Mesenchymal stem cell (in vitro differentiated cells and primary cell): ENCODE data around the gene BCL3.

Experiments used
- DNase-seq: peaks from one replicate; pipeline ENCODE4 v3.0.0-alpha.2; 2013
- H2AFZ ChIP-seq: one replicate; pipeline ENCODE4 v1.6.1; 2013; ENCODE audit warnings: low read depth, mild to moderate bottlenecking, control low read depth, inconsistent platforms, low read length, moderate library complexity
- H2AK5ac ChIP-seq: 2 replicates; pipeline ENCODE4 v1.6.1; 2013; ENCODE audit warnings: low read length, moderate library complexity, mild to moderate bottlenecking, inconsistent platforms; ENCODE audit not compliant: severe bottlenecking
- H2BK120ac ChIP-seq: one replicate; pipeline ENCODE4 v1.6.1; 2013; ENCODE audit warnings: low read depth, mild to moderate bottlenecking, inconsistent platforms, low read length, moderate library complexity
- H2BK12ac ChIP-seq, 2 experiments: one replicate each; pipeline ENCODE4 v1.6.1; 2013; ENCODE audit warnings: inconsistent platforms in 2 of 2, low read length in 2 of 2, mild to moderate bottlenecking in 2 of 2, moderate library complexity in 2 of 2, control low read depth in 1 of 2
- H2BK15ac ChIP-seq: one replicate; pipeline ENCODE4 v1.6.1; 2013; ENCODE audit warnings: mild to moderate bottlenecking, low read depth, inconsistent platforms; ENCODE audit not compliant: poor library complexity, severe bottlenecking
- H2BK5ac ChIP-seq: 2 replicates; pipeline ENCODE4 v1.6.1; 2013; ENCODE audit warnings: low read depth, mild to moderate bottlenecking, low read length, control low read depth, inconsistent platforms; ENCODE audit not compliant: poor library complexity, severe bottlenecking
- H3K14ac ChIP-seq, 2 experiments: one replicate each; pipeline ENCODE4 v1.6.1; 2013; ENCODE audit warnings: inconsistent platforms in 2 of 2, low read length in 2 of 2, control low read depth in 1 of 2, mild to moderate bottlenecking in 1 of 2, moderate library complexity in 1 of 2
- H3K18ac ChIP-seq, 2 experiments: one replicate each; pipeline ENCODE4 v1.6.1; 2013; ENCODE audit warnings: inconsistent platforms in 2 of 2, low read length in 2 of 2, control low read depth in 1 of 2, low read depth in 1 of 2, mild to moderate bottlenecking in 1 of 2
- H3K23ac ChIP-seq, 2 experiments: one replicate each; pipeline ENCODE4 v1.6.1; 2013; ENCODE audit warnings: inconsistent platforms in 2 of 2, low read length in 2 of 2, mild to moderate bottlenecking in 2 of 2, moderate library complexity in 2 of 2, control low read depth in 1 of 2
- H3K27ac ChIP-seq: 2 replicates; pipeline ENCODE4 v1.5.1; 2013; ENCODE audit warnings: mild to moderate bottlenecking, moderate library complexity, low read length, control low read depth, inconsistent platforms; ENCODE audit not compliant: poor library complexity, severe bottlenecking
- H3K27me3 ChIP-seq, 2 experiments: 2 replicates each; pipeline versions ENCODE4 v1.6.1 to v1.7.0; 2013; ENCODE audit warnings: low read length in 2 of 2, mild to moderate bottlenecking in 2 of 2, moderate library complexity in 2 of 2, control low read depth in 1 of 2, inconsistent platforms in 1 of 2; ENCODE audit not compliant: control insufficient read depth in 1 of 2, insufficient read depth in 1 of 2
- H3K36me3 ChIP-seq, 2 experiments: 2 replicates each; pipeline versions ENCODE4 v1.6.1 to v1.7.0; 2013; ENCODE audit warnings: low read length in 2 of 2, control low read depth in 1 of 2, inconsistent platforms in 1 of 2, low read depth in 1 of 2, mild to moderate bottlenecking in 1 of 2; ENCODE audit not compliant: insufficient read depth in 2 of 2, control insufficient read depth in 1 of 2
- H3K4ac ChIP-seq, 2 experiments: one replicate each; pipeline ENCODE4 v1.6.1; 2013; ENCODE audit warnings: inconsistent platforms in 2 of 2, low read length in 2 of 2, mild to moderate bottlenecking in 2 of 2, moderate library complexity in 2 of 2, control low read depth in 1 of 2, low read depth in 1 of 2
- H3K4me1 ChIP-seq: 2 replicates; pipeline ENCODE4 v1.6.1; 2013; ENCODE audit warnings: low read depth, low read length, control low read depth; ENCODE audit not compliant: control insufficient read depth, insufficient read depth
- H3K4me2 ChIP-seq: 2 replicates; pipeline ENCODE4 v1.6.1; 2013; ENCODE audit warnings: low read length, mild to moderate bottlenecking, inconsistent platforms; ENCODE audit not compliant: poor library complexity, severe bottlenecking
- H3K4me3 ChIP-seq, 2 experiments: 2 replicates each; pipeline versions ENCODE4 v1.5.1 to v1.7.0; 2013; ENCODE audit warnings: low read length in 2 of 2, mild to moderate bottlenecking in 2 of 2, control low read depth in 1 of 2, low read depth in 1 of 2; ENCODE audit not compliant: insufficient read depth in 1 of 2
- H3K79me1 ChIP-seq: replicated peaks from 2 replicates; pipeline ENCODE4 v1.6.1; 2013; ENCODE audit warnings: mild to moderate bottlenecking, control low read depth, low read length, inconsistent platforms; ENCODE audit not compliant: poor library complexity, severe bottlenecking
- H3K9ac ChIP-seq: 2 replicates; pipeline ENCODE4 v1.7.0; 2013; ENCODE audit warnings: mild to moderate bottlenecking, low read length, moderate library complexity
- H3K9me3 ChIP-seq: 2 replicates; pipeline ENCODE4 v1.7.0; 2013; ENCODE audit warnings: mild to moderate bottlenecking, low read length; ENCODE audit not compliant: control insufficient read depth
- H4K8ac ChIP-seq: one replicate; pipeline ENCODE4 v1.6.1; 2013; ENCODE audit warnings: inconsistent platforms, mild to moderate bottlenecking, low read length, moderate library complexity
- H4K91ac ChIP-seq: one replicate; pipeline ENCODE4 v1.6.1; 2013; ENCODE audit warnings: mild to moderate bottlenecking, low read length, inconsistent platforms
- WGBS: methylation state at CpG from one replicate; pipeline ENCODE4 v1.1.7; 2013; ENCODE audit warnings: mixed read lengths; 5-methylcytosine and 5-hydroxymethylcytosine counted together

Gene BCL3

DNA sequence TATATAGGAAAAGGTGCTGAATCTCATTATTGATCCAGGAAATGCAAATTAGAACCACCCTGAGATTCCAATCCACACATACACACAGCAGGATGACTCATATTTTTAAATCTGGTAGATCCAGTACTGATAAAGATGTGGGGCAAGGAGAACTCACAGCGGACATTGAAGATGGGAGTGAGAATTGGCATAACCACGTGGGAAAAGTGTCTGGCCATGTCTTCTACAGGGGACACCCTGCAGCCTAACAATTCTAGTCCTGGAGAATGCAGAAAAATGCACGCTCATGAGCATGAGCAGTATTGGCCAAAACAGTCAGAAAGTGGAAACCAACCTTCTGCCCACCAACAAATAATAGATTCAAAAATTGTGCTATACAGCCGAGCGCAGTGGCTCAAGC lies 13.5 kb upstream of the BCL3 start:
- Histone ChIP-seq H2AFZ (no peak overlapping the region), H3K4ac (no peak overlapping the region)
- WGBS = 77% methylated on average over 5 of the region's 5 CpGs

DNA sequence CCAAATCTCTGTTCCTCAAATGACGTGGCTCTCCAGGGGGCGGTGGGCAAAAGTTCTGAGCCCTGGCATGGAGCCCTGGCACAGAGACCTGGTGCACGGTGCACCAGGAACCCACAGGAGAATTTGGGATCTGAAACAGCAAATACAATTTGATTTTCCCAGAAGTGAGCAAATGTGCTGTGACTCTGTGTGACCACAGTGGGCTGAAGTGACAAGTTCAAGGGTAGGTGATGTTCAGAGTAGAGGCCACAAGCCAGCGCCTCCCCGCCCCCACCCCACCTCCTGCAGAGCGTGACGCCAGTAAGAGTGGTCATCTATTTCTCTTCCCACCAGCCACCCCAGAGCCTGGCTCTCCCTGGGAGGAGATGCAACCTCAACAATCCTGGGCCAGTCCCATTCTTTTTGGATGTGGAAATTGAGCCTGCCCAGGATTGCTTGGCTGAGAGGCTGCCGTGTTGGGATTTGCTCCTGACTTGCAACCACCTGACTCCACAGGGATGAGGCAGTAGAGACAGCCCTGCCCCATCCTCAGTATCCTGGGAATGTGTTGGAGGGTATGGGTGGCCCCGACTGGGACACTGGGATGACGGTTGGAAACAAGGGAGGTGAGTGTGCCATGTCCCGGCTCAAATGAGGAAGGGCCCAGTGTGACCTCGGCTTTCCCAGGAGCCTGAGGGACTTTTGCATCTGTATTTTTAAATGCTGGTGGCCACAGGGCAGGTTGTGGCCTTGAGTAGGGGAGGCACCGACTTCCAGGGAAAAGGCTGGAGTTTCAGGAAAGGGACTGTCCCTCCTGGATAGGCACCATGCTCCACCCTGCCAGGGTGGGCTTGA lies 11.1 kb upstream of the BCL3 start:
- peak overlapping the region; percentile 73 for H2BK120ac ChIP-seq

More for the DNA sequence above, 13.5 kb upstream of the BCL3 start:
- no peak overlapping the region for H3K14ac ChIP-seq
- H3K36me3 ChIP-seq = no peaks in the 10 kb centered on the region
- H3K79me1 ChIP-seq = no peaks in the 10 kb centered on the region
- no peak overlapping the region for H3K9ac ChIP-seq
- no peak overlapping the region for H3K27ac ChIP-seq
- peak overlapping the region in 1 of 2 experiments; percentile 49 for H2BK12ac ChIP-seq
- peak; percentile 35 for DNase-seq
- no peak overlapping the region for H2BK120ac ChIP-seq
- H3K23ac ChIP-seq = no peak overlapping the region
- H3K4me1 ChIP-seq = peaks cover 12% of the 10 kb centered on the region
- H2BK5ac ChIP-seq = no peak overlapping the region
- H3K27me3 ChIP-seq = no peaks in the 10 kb centered on the region
- H3K18ac ChIP-seq = no peak overlapping the region
- no peak overlapping the region for H2AK5ac ChIP-seq
- no peak overlapping the region for H3K4me3 ChIP-seq
- no peaks in the 10 kb centered on the region for H3K9me3 ChIP-seq
- H3K4me2 ChIP-seq = no peak overlapping the region
- no peak overlapping the region for H4K8ac ChIP-seq
- H4K91ac ChIP-seq = no peak overlapping the region
- no peak overlapping the region for H2BK15ac ChIP-seq

DNA sequence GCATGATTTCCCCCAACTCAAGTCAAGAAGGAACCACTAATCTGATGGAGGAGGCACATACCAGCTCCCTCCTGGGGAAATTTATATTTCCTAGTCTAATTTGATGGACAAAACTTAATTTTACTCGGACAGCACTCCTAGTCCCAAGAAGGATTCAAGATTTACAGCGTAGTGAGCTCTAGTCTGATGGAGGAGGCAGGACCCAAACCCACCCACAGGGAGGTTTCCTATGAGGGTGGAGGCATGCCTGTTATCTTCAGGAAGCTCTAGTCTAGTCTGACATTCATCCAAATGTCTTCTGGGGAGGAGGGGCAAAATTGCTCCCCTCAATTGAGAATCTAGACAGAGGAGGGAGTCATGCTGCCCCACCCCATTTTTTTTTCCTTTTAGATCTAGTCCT lies 10.4 kb upstream of the BCL3 start:
- 94% methylated on average over 2 of the region's 2 CpGs for WGBS
- H3K9ac ChIP-seq = peak overlapping the region; percentile 58
- H3K4me2 ChIP-seq = no peak overlapping the region

More for the DNA sequence above, 11.1 kb upstream of the BCL3 start:
- H3K14ac ChIP-seq = no peak overlapping the region
- H2AFZ ChIP-seq = no peak overlapping the region
- peak overlapping the region; percentile 49 to 50 for H2BK12ac ChIP-seq
- no peak overlapping the region for H3K27ac ChIP-seq
- no peak overlapping the region for H3K4me2 ChIP-seq
- H4K8ac ChIP-seq = peak overlapping the region; percentile 81
- H2AK5ac ChIP-seq = peak overlapping the region; percentile 13
- 81% methylated on average over 10 of the region's 13 CpGs for WGBS
- peaks cover 20% of the 10 kb centered on the region for H3K4me1 ChIP-seq
- no peak overlapping the region for H3K23ac ChIP-seq
- H3K36me3 ChIP-seq = no peaks in the 10 kb centered on the region
- H4K91ac ChIP-seq = peak overlapping the region; percentile 75
- no peak overlapping the region for H2BK5ac ChIP-seq
- no peak overlapping the region for H3K4me3 ChIP-seq
- H3K18ac ChIP-seq = no peak overlapping the region
- peak overlapping the region; percentile 8 to 24 for H3K4ac ChIP-seq
- peak overlapping the region; percentile 58 for H3K9ac ChIP-seq
- no peaks in the 10 kb centered on the region for H3K9me3 ChIP-seq
- H3K79me1 ChIP-seq = no peaks in the 10 kb centered on the region
- no peaks in the 10 kb centered on the region for H3K27me3 ChIP-seq
- no peak for DNase-seq
- H2BK15ac ChIP-seq = peak overlapping the region; percentile 60

More for the DNA sequence above, 10.4 kb upstream of the BCL3 start:
- H4K91ac ChIP-seq = no peak overlapping the region
- H3K14ac ChIP-seq = no peak overlapping the region
- no peak overlapping the region for H2BK5ac ChIP-seq
- no peaks in the 10 kb centered on the region for H3K79me1 ChIP-seq
- H2AK5ac ChIP-seq = no peak overlapping the region
- peak overlapping the region; percentile 60 for H2BK15ac ChIP-seq
- no peak overlapping the region for H3K27ac ChIP-seq
- H2BK12ac ChIP-seq = peak overlapping the region; percentile 32 to 49
- H4K8ac ChIP-seq = no peak overlapping the region
- no peaks in the 10 kb centered on the region for H3K36me3 ChIP-seq
- no peak for DNase-seq
- peak overlapping the region in 1 of 2 experiments; percentile 24 for H3K4ac ChIP-seq
- H3K18ac ChIP-seq = no peak overlapping the region
- H2AFZ ChIP-seq = no peak overlapping the region
- no peak overlapping the region for H3K23ac ChIP-seq
- no peak overlapping the region for H3K4me3 ChIP-seq
- H3K4me1 ChIP-seq = peaks cover 24% of the 10 kb centered on the region
- no peaks in the 10 kb centered on the region for H3K27me3 ChIP-seq
- no peak overlapping the region for H2BK120ac ChIP-seq
- H3K9me3 ChIP-seq = no peaks in the 10 kb centered on the region
